GM12892 (cell line): ENCODE measurements around the gene WNT8B.

Experiments
- POLR2AphosphoS5 ChIP-seq: IDR thresholded peaks from 2 replicates; pipeline ENCODE4 v1.6.1; 2011; ENCODE audit warnings: low read depth, low read length, control low read depth
- TAF1 ChIP-seq: IDR thresholded peaks from 2 replicates; pipeline ENCODE4 v1.6.1; 2011; ENCODE audit warnings: low read depth, mild to moderate bottlenecking, control low read depth, low read length, borderline replicate concordance

GRCh38 chr10:100522107-100522801 is 59.4 kb downstream of the WNT8B start:
- TF ChIP-seq TAF1, result no peak
- TF ChIP-seq POLR2AphosphoS5, result no peak
